WTC11 (cell line): ENCODE data around the gene MSI2. TPM values are rescaled to one million over a fixed set of nuclear protein-coding genes. Genes with fewer than 3 reads are reported as not detected.

Experiments
- ATAC-seq: fragments of 200-7000 bp; cut with Tn5 transposase; 2 replicates; pipeline ENCODE4 v1.10.0; 2021; ENCODE audit warnings: mild to moderate bottlenecking, moderate library complexity
- CTCF ChIA-PET: fragments of 300-600 bp; sonication (Branson Sonifier 250); formaldehyde crosslinking; loops from one replicate; lab custom pipeline; 2021; ENCODE audit warnings: antibody characterized with exemption; lab: Charles Lee
- POLR2A ChIA-PET: fragments of 350-600 bp; sonication (Branson Sonifier 250); formaldehyde crosslinking; loops from one replicate; lab custom pipeline; 2021; ENCODE audit warnings: antibody characterized with exemption; lab: Charles Lee
- DNase-seq: peaks from one replicate; pipeline ENCODE4 v3.0.0; 2021; ENCODE audit warnings: low spot score
- H3K27ac Mint-ChIP-seq: 2 replicates; pipeline ENCODE4 v1.8.0; 2021; ENCODE audit warnings: mixed read lengths
- H3K27me3 Mint-ChIP-seq: 2 replicates; pipeline ENCODE4 v1.8.0; 2021; ENCODE audit warnings: low read depth, mild to moderate bottlenecking, moderate library complexity, mixed read lengths
- H3K36me3 Mint-ChIP-seq: 2 replicates; pipeline ENCODE4 v1.8.0; 2021; ENCODE audit warnings: mixed read lengths
- H3K4me1 Mint-ChIP-seq: 2 replicates; pipeline ENCODE4 v1.8.0; 2022; ENCODE audit warnings: mixed read lengths
- H3K4me3 Mint-ChIP-seq: 2 replicates; pipeline ENCODE4 v1.8.0; 2021; ENCODE audit warnings: mild to moderate bottlenecking, moderate library complexity, mixed read lengths
- H3K9me3 Mint-ChIP-seq: 2 replicates; pipeline ENCODE4 v1.8.0; 2021; ENCODE audit warnings: mixed read lengths
- ETV6 ChIP-seq: sonication (generic); formaldehyde crosslinking; IDR thresholded peaks from 2 replicates; pipeline ENCODE4 v1.8.1; 2022; ENCODE audit warnings: mild to moderate bottlenecking, missing genetic modification reagents
- GABPB1 ChIP-seq: sonication (generic); formaldehyde crosslinking; IDR thresholded peaks from 2 replicates; pipeline ENCODE4 v1.8.1; 2023; ENCODE audit warnings: mild to moderate bottlenecking, missing genetic modification reagents
- GRHL2 ChIP-seq: fragments of 250-450 bp; sonication (Bioruptor Pico); IDR thresholded peaks from 2 replicates; pipeline ENCODE4 v1.8.0; 2022; ENCODE audit warnings: mild to moderate bottlenecking, moderate library complexity; ENCODE audit not compliant: insufficient replicate concordance, severe bottlenecking
- GTF2I ChIP-seq: fragments of 250-450 bp; sonication (Bioruptor Pico); conservative IDR thresholded peaks from 2 replicates; pipeline ENCODE4 v1.4.0; 2021; ENCODE audit warnings: mild to moderate bottlenecking
- KAT7 ChIP-seq: sonication (generic); formaldehyde crosslinking; IDR thresholded peaks from 2 replicates; pipeline ENCODE4 v1.8.1; 2023; ENCODE audit warnings: missing genetic modification reagents, mild to moderate bottlenecking, borderline replicate concordance
- MXD4 ChIP-seq: fragments of 250-450 bp; sonication (Bioruptor Pico); IDR thresholded peaks from 2 replicates; pipeline ENCODE4 v1.8.0; 2021; ENCODE audit warnings: mild to moderate bottlenecking, moderate library complexity, borderline replicate concordance
- NFATC4 ChIP-seq: fragments of 250-450 bp; sonication (Bioruptor Pico); IDR thresholded peaks from 2 replicates; pipeline ENCODE4 v1.9.0; 2021; ENCODE audit warnings: mild to moderate bottlenecking
- PRRX2 ChIP-seq: fragments of 250-450 bp; sonication (Bioruptor Pico); IDR thresholded peaks from 2 replicates; pipeline ENCODE4 v1.8.0; 2021; ENCODE audit warnings: mild to moderate bottlenecking
- ZNF396 ChIP-seq: fragments of 250-450 bp; sonication (Bioruptor Pico); IDR thresholded peaks from 2 replicates; pipeline ENCODE4 v1.8.0; 2021; ENCODE audit warnings: mild to moderate bottlenecking, moderate library complexity, borderline replicate concordance
- ZNF423 ChIP-seq: fragments of 250-450 bp; sonication (Bioruptor Pico); IDR thresholded peaks from 2 replicates; pipeline ENCODE4 v2.1.2; 2022; ENCODE audit warnings: mild to moderate bottlenecking, moderate library complexity
- total RNA-seq: library from RNA; stranded (reverse); gene quantifications from 3 replicates; pipeline ENCODE4 v1.2.3, GENCODE V29; 2021
- TF ChIP-seq, protein P1 (sequence below): fragments of 250-450 bp; sonication (Bioruptor Pico); IDR thresholded peaks from 2 replicates; pipeline ENCODE4 v2.1.2; 2022; ENCODE audit warnings: mild to moderate bottlenecking, moderate library complexity
- TF ChIP-seq, protein P2 (sequence below): sonication (generic); formaldehyde crosslinking; IDR thresholded peaks from 2 replicates; pipeline ENCODE4 v1.8.0; 2023; ENCODE audit warnings: missing genetic modification reagents, mild to moderate bottlenecking, borderline replicate concordance
- TF ChIP-seq, protein P3 (sequence below): sonication (generic); formaldehyde crosslinking; IDR thresholded peaks from 2 replicates; pipeline ENCODE4 v1.8.1; 2022; ENCODE audit warnings: mild to moderate bottlenecking, missing genetic modification reagents, moderate library complexity, borderline replicate concordance
- TF ChIP-seq, protein P4 (sequence below): sonication (generic); formaldehyde crosslinking; IDR thresholded peaks from 2 replicates; pipeline ENCODE4 v1.8.1; 2023; ENCODE audit warnings: mild to moderate bottlenecking, missing genetic modification reagents, borderline replicate concordance
- TF ChIP-seq, protein P5 (sequence below): sonication (generic); formaldehyde crosslinking; conservative IDR thresholded peaks from 2 replicates; pipeline ENCODE4 v1.8.1; 2023; ENCODE audit warnings: mild to moderate bottlenecking, low read depth, missing genetic modification reagents, moderate library complexity

Gene MSI2
- total RNA-seq, 1 experiment from 2014 or later: 82.1 TPM

DNA sequence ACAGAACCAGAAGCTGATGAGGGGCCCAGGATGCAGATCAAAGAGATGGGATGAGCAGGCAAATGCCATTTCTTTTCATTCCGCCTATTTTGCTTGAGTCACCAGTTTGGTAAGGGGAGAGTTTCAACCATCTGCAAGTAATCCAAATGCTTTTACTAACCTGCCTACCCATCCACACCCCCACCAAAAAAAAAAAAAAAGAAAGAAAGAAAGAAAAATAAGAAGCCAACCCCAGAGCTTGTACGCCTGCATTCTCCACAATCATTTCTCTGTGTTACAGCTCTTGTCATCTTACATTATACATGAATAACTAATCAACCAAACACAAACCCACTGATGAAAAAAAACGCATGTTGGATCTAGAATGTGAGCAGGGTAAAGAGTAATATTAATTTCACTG lies 15.7 kb upstream of the MSI2 start:
- TF ChIP-seq, protein P1, sequence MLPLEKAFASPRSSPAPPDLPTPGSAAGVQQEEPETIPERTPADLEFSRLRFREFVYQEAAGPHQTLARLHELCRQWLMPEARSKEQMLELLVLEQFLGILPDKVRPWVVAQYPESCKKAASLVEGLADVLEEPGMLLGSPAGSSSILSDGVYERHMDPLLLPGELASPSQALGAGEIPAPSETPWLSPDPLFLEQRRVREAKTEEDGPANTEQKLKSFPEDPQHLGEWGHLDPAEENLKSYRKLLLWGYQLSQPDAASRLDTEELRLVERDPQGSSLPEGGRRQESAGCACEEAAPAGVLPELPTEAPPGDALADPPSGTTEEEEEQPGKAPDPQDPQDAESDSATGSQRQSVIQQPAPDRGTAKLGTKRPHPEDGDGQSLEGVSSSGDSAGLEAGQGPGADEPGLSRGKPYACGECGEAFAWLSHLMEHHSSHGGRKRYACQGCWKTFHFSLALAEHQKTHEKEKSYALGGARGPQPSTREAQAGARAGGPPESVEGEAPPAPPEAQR: no peak
- TF ChIP-seq ZNF396 (CRISPR knock-in tag) (no peak), MXD4 (no peak), ETV6 (CRISPR knock-in tag) (no peak), PRRX2 (CRISPR knock-in tag) (no peak), GABPB1 (no peak), NFATC4 (CRISPR knock-in tag) (no peak), ZNF423 (CRISPR knock-in tag) (no peak), KAT7 (CRISPR knock-in tag) (no peak), GRHL2 (CRISPR knock-in tag) (no peak), GTF2I (CRISPR knock-in tag) (no peak)
- TF ChIP-seq, protein P2, sequence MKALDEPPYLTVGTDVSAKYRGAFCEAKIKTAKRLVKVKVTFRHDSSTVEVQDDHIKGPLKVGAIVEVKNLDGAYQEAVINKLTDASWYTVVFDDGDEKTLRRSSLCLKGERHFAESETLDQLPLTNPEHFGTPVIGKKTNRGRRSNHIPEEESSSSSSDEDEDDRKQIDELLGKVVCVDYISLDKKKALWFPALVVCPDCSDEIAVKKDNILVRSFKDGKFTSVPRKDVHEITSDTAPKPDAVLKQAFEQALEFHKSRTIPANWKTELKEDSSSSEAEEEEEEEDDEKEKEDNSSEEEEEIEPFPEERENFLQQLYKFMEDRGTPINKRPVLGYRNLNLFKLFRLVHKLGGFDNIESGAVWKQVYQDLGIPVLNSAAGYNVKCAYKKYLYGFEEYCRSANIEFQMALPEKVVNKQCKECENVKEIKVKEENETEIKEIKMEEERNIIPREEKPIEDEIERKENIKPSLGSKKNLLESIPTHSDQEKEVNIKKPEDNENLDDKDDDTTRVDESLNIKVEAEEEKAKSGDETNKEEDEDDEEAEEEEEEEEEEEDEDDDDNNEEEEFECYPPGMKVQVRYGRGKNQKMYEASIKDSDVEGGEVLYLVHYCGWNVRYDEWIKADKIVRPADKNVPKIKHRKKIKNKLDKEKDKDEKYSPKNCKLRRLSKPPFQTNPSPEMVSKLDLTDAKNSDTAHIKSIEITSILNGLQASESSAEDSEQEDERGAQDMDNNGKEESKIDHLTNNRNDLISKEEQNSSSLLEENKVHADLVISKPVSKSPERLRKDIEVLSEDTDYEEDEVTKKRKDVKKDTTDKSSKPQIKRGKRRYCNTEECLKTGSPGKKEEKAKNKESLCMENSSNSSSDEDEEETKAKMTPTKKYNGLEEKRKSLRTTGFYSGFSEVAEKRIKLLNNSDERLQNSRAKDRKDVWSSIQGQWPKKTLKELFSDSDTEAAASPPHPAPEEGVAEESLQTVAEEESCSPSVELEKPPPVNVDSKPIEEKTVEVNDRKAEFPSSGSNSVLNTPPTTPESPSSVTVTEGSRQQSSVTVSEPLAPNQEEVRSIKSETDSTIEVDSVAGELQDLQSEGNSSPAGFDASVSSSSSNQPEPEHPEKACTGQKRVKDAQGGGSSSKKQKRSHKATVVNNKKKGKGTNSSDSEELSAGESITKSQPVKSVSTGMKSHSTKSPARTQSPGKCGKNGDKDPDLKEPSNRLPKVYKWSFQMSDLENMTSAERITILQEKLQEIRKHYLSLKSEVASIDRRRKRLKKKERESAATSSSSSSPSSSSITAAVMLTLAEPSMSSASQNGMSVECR (CRISPR knock-in tag): no peak
- TF ChIP-seq, protein P3, sequence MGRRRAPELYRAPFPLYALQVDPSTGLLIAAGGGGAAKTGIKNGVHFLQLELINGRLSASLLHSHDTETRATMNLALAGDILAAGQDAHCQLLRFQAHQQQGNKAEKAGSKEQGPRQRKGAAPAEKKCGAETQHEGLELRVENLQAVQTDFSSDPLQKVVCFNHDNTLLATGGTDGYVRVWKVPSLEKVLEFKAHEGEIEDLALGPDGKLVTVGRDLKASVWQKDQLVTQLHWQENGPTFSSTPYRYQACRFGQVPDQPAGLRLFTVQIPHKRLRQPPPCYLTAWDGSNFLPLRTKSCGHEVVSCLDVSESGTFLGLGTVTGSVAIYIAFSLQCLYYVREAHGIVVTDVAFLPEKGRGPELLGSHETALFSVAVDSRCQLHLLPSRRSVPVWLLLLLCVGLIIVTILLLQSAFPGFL (CRISPR knock-in tag): no peak
- TF ChIP-seq, protein P4, sequence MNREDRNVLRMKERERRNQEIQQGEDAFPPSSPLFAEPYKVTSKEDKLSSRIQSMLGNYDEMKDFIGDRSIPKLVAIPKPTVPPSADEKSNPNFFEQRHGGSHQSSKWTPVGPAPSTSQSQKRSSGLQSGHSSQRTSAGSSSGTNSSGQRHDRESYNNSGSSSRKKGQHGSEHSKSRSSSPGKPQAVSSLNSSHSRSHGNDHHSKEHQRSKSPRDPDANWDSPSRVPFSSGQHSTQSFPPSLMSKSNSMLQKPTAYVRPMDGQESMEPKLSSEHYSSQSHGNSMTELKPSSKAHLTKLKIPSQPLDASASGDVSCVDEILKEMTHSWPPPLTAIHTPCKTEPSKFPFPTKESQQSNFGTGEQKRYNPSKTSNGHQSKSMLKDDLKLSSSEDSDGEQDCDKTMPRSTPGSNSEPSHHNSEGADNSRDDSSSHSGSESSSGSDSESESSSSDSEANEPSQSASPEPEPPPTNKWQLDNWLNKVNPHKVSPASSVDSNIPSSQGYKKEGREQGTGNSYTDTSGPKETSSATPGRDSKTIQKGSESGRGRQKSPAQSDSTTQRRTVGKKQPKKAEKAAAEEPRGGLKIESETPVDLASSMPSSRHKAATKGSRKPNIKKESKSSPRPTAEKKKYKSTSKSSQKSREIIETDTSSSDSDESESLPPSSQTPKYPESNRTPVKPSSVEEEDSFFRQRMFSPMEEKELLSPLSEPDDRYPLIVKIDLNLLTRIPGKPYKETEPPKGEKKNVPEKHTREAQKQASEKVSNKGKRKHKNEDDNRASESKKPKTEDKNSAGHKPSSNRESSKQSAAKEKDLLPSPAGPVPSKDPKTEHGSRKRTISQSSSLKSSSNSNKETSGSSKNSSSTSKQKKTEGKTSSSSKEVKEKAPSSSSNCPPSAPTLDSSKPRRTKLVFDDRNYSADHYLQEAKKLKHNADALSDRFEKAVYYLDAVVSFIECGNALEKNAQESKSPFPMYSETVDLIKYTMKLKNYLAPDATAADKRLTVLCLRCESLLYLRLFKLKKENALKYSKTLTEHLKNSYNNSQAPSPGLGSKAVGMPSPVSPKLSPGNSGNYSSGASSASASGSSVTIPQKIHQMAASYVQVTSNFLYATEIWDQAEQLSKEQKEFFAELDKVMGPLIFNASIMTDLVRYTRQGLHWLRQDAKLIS (CRISPR knock-in tag): no peak
- TF ChIP-seq, protein P5, sequence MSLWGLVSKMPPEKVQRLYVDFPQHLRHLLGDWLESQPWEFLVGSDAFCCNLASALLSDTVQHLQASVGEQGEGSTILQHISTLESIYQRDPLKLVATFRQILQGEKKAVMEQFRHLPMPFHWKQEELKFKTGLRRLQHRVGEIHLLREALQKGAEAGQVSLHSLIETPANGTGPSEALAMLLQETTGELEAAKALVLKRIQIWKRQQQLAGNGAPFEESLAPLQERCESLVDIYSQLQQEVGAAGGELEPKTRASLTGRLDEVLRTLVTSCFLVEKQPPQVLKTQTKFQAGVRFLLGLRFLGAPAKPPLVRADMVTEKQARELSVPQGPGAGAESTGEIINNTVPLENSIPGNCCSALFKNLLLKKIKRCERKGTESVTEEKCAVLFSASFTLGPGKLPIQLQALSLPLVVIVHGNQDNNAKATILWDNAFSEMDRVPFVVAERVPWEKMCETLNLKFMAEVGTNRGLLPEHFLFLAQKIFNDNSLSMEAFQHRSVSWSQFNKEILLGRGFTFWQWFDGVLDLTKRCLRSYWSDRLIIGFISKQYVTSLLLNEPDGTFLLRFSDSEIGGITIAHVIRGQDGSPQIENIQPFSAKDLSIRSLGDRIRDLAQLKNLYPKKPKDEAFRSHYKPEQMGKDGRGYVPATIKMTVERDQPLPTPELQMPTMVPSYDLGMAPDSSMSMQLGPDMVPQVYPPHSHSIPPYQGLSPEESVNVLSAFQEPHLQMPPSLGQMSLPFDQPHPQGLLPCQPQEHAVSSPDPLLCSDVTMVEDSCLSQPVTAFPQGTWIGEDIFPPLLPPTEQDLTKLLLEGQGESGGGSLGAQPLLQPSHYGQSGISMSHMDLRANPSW (CRISPR knock-in tag): no peak
- TF ChIP-seq, all 79 proteins: peak for 0
- no peaks in the 10 kb centered on the region; the same call in none of the 2 replicates for H3K27me3 Mint-ChIP-seq
- no peak overlapping the region for H3K27ac Mint-ChIP-seq
- peaks cover 10% of the 10 kb centered on the region for H3K4me1 Mint-ChIP-seq
- ATAC-seq (no peak), DNase-seq (no peak)
- H3K36me3 Mint-ChIP-seq: no peaks in the 10 kb centered on the region
- ChIA-PET CTCF (no interaction called here), POLR2A (no interaction called here)
- no peak overlapping the region for H3K4me3 Mint-ChIP-seq
- H3K9me3 Mint-ChIP-seq: no peaks in the 10 kb centered on the region
